ENCODE results near the gene OR4D1.

The OR4D1 gene

DNA sequence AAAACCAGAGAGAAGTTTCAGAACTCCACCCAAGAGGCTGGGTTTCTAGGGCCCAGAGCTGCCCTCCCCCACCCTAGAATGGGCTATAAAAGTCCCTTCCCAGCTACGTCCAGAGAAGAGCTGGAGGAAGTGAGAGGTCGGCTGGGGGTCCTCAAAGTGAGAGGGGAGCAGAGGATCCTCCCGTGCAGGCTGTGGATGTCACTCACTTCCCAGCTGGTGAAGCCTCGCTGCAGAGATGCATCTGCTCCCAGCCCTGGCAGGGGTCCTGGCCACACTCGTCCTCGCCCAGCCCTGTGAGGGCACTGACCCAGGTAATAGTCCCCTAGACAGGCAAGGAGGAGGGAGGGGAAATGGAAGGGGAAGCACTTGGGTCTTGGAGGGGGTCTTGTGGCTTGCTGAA lies 44.4 kb downstream of the OR4D1 start, which contains the start of gene EPX:
TSS of gene EPX (plus strand) at position 115 of the 400 bp plus-strand sequence. CDS start at position 236, 121 bp downstream.
- DNase-seq (ENCODE audit: low read depth in 1 of 2, low spot score in 1 of 2), result no peak

DNA sequence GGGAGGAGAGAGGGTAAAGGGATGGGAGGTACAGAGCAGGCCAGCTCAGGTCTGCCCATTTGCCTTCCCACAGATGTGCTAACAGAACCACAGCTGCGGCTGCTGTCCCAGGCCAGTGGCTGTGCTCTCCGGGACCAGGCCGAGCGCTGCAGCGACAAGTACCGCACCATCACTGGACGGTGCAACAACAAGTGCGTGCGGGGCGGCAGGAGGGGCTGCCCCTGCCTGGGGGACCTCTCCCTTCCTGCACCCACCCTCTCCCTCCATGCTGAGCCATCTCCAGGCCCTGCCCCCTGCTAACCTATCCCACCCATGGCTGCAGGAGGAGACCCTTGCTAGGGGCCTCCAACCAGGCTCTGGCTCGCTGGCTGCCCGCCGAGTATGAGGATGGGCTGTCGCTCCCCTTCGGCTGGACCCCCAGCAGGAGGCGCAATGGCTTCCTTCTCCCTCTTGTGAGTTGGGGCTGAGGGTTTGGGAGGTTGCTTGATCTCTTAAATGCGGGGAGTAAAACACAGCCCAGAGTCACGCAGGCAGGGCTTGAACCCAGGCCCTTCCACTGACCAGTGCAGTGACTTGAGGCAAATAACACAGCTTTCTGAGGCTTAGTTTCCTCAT lies 45.6 kb downstream of the OR4D1 start:
- DNase-seq (ENCODE audit: low read depth in 1 of 2, low spot score in 1 of 2), result no peak

DNA sequence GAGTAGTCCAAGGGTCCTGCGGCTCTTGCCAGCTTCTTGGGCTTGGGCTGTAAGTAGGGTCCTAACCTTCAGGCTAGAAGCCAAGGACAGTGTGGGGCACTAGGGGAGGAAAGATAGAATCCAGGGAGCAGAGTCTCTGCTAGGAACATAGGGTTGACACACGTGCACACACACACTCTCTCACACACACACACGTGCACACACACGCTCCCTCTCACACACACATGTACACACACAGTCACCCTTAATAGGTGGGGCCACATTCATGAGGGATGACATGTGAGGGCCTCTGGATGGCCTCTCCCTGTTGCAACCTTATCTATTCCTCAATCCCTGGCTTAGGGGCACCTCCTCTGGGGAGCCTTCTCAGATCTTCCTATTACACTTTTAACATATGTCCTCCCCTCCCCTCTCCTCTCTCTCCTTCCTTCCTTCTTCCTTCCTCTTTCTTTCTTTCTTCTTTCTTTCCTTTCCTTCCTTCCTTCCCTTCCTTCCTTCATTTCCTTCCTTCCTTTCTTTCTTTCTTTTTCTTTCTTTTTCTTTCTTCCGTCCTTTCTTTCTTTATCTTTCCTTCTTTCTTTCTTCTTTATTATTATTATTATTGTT lies 47.4 kb downstream of the OR4D1 start:
- no peak for DNase-seq (ENCODE audit: low read depth in 1 of 2, low spot score in 1 of 2)

DNA sequence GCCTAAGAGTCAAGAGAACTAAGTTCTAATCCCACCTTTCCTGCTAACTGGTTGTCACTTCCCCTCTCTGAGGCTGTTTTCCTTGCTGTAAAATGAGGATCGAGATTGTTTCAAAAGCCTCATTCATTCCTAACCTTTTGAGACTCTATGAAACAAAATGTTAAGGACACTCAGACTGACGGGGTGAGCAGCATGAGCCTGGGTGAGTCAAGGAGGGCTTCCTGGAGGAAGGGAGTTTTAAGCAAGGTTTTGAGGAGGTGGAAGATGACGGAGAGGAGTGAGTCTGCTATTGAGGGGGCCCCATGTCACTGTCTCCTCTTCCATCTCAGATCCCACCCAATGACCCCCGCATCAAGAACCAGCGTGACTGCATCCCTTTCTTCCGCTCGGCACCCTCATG lies 48.4 kb downstream of the OR4D1 start:
- no peak for DNase-seq (ENCODE audit: low read depth in 1 of 2, low spot score in 1 of 2)

DNA sequence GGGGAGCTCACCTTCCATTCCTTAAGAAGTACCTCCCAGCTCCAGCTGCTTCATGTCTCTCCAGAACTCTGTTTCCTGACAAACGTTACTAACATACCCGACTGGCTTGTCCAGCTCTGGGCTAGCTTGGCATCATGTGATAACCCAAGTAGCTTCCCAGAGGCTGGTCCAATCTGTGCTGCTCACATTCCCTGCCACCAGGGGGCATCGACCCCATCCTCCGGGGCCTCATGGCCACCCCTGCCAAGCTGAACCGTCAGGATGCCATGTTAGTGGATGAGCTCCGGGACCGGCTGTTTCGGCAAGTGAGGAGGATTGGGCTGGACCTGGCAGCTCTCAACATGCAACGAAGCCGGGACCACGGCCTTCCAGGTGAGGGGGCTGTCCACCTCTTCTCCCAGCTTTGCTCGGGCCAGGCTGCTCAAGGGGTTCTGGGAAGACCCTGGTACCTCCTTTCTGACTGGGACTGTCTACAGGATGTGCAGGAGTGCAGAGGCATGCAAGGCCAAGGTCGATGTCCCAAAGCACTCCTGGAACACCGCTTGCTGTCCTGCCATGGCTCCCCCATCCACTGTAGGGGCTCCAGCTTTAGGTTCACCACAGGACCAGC lies 51.9 kb downstream of the OR4D1 start:
- peak; percentile 23 to 32 for DNase-seq (ENCODE audit: low read depth in 1 of 2, low spot score in 1 of 2)

DNA sequence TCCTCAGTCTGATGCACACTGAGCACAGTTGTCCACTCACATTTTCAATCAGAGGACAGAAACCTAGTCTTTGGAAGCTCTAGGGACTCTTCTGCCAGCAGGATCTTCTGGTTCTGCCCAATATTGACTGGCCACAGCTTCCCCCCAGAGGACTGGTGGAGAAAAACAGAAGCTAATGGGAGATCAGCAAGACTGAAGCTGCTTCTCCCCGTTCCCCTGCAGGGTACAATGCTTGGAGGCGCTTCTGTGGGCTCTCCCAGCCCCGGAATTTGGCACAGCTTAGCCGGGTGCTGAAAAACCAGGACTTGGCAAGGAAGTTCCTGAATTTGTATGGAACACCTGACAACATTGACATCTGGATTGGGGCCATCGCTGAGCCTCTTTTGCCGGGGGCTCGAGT lies 54.7 kb downstream of the OR4D1 start:
- no peak for DNase-seq (ENCODE audit: low read depth in 1 of 2, low spot score in 1 of 2)

DNA sequence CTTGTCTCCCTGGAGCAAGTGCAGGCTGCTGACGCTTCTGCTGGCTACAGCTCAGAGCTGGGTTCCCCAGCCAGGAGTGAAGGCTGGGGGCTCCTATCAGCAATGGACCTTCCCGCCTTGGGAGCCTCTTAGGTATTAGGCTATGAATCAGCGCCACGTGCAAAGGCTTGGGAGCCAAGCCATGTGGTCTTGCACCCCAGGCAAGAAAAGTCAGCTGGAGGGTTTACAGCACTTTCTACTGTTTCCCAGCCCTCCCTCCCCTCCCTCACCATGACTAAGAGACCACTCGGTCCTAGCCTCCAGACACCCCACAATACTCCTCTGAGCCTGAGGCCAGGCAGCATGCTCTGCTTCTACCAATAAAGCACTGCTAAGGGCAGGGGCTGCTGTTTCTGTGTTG lies 56.6 kb downstream of the OR4D1 start:
- DNase-seq (ENCODE audit: low read depth in 1 of 2, low spot score in 1 of 2), result no peak

DNA sequence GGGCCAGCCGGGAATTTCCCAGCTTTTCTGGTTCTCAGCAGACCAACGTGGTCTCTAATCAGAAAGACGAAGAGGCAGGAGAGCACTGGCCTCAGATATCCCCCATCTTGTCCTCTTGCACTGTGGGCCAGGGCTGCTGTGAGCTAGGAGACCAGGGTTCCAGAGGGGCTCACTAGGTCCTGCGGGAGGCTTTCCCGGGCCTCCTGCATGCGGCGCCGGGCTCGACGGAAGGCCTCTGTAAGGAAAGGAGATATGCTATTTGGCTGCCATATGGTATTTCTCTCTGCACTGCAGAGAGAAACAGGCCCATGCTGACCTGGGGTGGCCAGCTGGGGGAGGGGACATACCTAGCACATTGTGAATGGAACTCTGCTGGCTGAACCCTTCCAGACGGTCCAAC lies 57.8 kb downstream of the OR4D1 start:
- DNase-seq (ENCODE audit: low read depth in 1 of 2, low spot score in 1 of 2), result no peak

DNA sequence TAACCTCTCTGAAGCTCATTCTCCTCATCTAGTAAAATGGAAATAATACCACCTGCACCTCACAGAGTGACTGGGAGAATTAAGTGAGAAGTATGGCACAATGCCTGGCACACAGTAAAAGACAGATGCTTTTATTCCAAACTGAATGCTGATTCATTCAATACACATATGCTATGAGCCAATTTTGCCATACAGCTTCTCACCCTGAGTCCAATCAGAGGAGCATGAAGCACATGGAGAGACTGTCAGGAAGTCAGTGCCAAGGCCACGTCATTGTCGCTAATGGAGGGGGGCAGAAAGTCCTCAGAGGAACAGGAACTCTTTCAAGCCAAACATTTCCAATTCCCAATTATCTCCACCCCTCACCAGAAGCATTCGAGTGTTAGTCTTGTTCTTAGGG lies 59.3 kb downstream of the OR4D1 start:
- no peak for DNase-seq (ENCODE audit: low read depth in 1 of 2, low spot score in 1 of 2)

DNA sequence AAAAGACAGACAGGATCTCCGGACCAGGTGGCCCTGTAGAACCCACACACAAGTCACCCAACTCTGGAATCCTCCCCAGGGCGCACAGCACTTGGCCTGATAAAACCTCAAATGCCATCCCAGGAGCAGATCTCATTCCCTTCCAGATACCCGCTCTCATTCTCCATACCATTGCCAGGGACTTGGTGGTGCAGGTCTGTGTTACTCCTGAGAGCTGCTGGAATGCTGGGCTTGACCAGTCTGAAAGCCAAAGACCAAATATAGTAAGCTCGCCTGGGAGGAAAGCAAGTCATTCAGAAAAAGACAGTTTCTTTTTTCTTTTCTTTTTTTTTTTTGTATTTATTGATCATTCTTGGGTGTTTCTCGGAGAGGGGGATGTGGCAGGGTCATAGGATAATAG lies 60.2 kb downstream of the OR4D1 start:
- no peak for DNase-seq (ENCODE audit: low read depth in 1 of 2, low spot score in 1 of 2)

Measured in activated T-helper 1 cell treated with anti-CD3 and anti-CD28 coated beads, Interleukin-2, amount 50 U/mL, for 16 hours (primary cell).